GM12878 (cell line): ENCODE results near the gene C9orf40. TPM values are rescaled to one million over a fixed set of nuclear protein-coding genes. Genes with fewer than 3 reads are reported as not detected.

Experiments used
- ATAC-seq: fragments of 200-7000 bp; cut with Tn5 transposase; 3 replicates; pipeline ENCODE4 v1.9.1; 2020; ENCODE audit warnings: mild to moderate bottlenecking, moderate library complexity
- BruUV-seq: library from RNA; stranded (reverse); fragments of 400-500 nt; replicated peaks from 2 replicates; lab custom pipeline; 2021; lab: Mats Ljungman, UMichigan
- CTCF ChIA-PET: fragments of 300-600 bp; sonication (Branson Sonifier 250); formaldehyde crosslinking; extraction: SDS; loops from one replicate; lab custom pipeline; 2021; ENCODE audit warnings: inconsistent platforms; lab: Yijun Ruan, JAX
- POLR2A ChIA-PET: fragments of 350-600 bp; formaldehyde crosslinking; extraction: SDS; loops from one replicate; lab custom pipeline; 2021; ENCODE audit warnings: inconsistent platforms; lab: Charles Lee
- RAD21 ChIA-PET: fragments of 300-600 bp; sonication (Branson Sonifier 250); formaldehyde crosslinking; loops from one replicate; lab custom pipeline; 2023; ENCODE audit warnings: antibody characterized with exemption; ENCODE audit not compliant: unreplicated experiment; lab: Charles Lee
- SMC1A ChIA-PET: fragments of 300-600 bp; sonication (Branson Sonifier 250); formaldehyde crosslinking; loops from one replicate; lab custom pipeline; 2023; ENCODE audit not compliant: unreplicated experiment, uncharacterized antibody; lab: Charles Lee
- DNase-seq: peaks from one replicate; pipeline ENCODE4 v3.0.0-alpha.2; 2011; ENCODE audit warnings: low read depth, low spot score
- FAIRE-seq: peaks from 3 replicates; lab custom pipeline; 2011; peaks lifted over from hg19 to GRCh38; lab: Jason Lieb, UNC
- H2AFZ ChIP-seq: 2 replicates; pipeline ENCODE4 v1.6.0; 2011; ENCODE audit warnings: low read depth, low read length, control low read depth; ENCODE audit not compliant: control insufficient read depth
- H3K27ac ChIP-seq: 2 replicates; pipeline ENCODE4 v1.5.1; 2011; ENCODE audit warnings: control low read depth; ENCODE audit not compliant: control insufficient read depth, insufficient read depth
- H3K27me3 ChIP-seq, 2 experiments: replicated peaks in 1 of 2; 2 replicates each; pipeline versions ENCODE4 v1.6.0 to v1.6.1; 2011; ENCODE audit warnings: low read length in 1 of 2; ENCODE audit not compliant: control insufficient read depth in 2 of 2, insufficient read depth in 2 of 2
- H3K36me3 ChIP-seq, 2 experiments: 2 replicates each; pipeline ENCODE4 v1.5.1; 2011; ENCODE audit warnings: low read length in 1 of 2; ENCODE audit not compliant: control insufficient read depth in 2 of 2, insufficient read depth in 2 of 2
- H3K4me1 ChIP-seq: 2 replicates; pipeline ENCODE4 v1.6.1; 2011; ENCODE audit warnings: mild to moderate bottlenecking, low read length, moderate library complexity, mixed read lengths; ENCODE audit not compliant: control insufficient read depth, insufficient read depth
- H3K4me2 ChIP-seq: 2 replicates; pipeline ENCODE4 v1.6.0; 2011; ENCODE audit warnings: control low read depth; ENCODE audit not compliant: control insufficient read depth, insufficient read depth
- H3K4me3 ChIP-seq: fragments of 200-600 bp; sonication (generic); 2 replicates; pipeline ENCODE4 v1.5.1; 2016
- H3K79me2 ChIP-seq: 2 replicates; pipeline ENCODE4 v1.6.0; 2011; ENCODE audit warnings: low read length; ENCODE audit not compliant: control insufficient read depth, insufficient read depth
- H3K9ac ChIP-seq: 2 replicates; pipeline ENCODE4 v1.8.0; 2011; ENCODE audit warnings: low read length, control low read depth, mixed read lengths; ENCODE audit not compliant: control insufficient read depth, insufficient read depth
- H3K9me3 ChIP-seq: replicated peaks from 3 replicates; pipeline ENCODE4 v1.5.1; 2011; ENCODE audit warnings: mild to moderate bottlenecking, low read length; ENCODE audit not compliant: control insufficient read depth, insufficient read depth
- H4K20me1 ChIP-seq: 2 replicates; pipeline ENCODE4 v1.6.0; 2011; ENCODE audit not compliant: control insufficient read depth, insufficient read depth
- ATF7 ChIP-seq: fragments of 450-650 bp; IDR thresholded peaks from 2 replicates; pipeline ENCODE4 v1.6.1; 2016; ENCODE audit warnings: low read depth, mild to moderate bottlenecking
- BACH1 ChIP-seq: fragments of 450-650 bp; IDR thresholded peaks from 2 replicates; pipeline ENCODE4 v1.6.1; 2017; ENCODE audit warnings: mild to moderate bottlenecking, borderline replicate concordance
- BRCA1 ChIP-seq: IDR thresholded peaks from 2 replicates; pipeline ENCODE4 v1.6.1; 2011; ENCODE audit warnings: low read depth, low read length, improper control_type of control experiment
- CHD4 ChIP-seq: fragments of 200-600 bp; sonication (generic); IDR thresholded peaks from 2 replicates; pipeline ENCODE4 v1.6.1; 2016; ENCODE audit warnings: mild to moderate bottlenecking
- ELK1 ChIP-seq: IDR thresholded peaks from 2 replicates; pipeline ENCODE4 v1.6.1; 2012; ENCODE audit warnings: low read depth, low read length, improper control_type of control experiment
- HDAC2 ChIP-seq: fragments of 200-600 bp; sonication (generic); IDR thresholded peaks from 2 replicates; pipeline ENCODE4 v1.6.1; 2017
- KDM1A ChIP-seq: fragments of 200-600 bp; sonication (generic); IDR thresholded peaks from 2 replicates; pipeline ENCODE4 v1.6.1; 2016; ENCODE audit warnings: borderline replicate concordance
- MTA2 ChIP-seq: fragments of 450-650 bp; IDR thresholded peaks from 2 replicates; pipeline ENCODE4 v1.6.1; 2016; ENCODE audit warnings: low read depth, mild to moderate bottlenecking, moderate library complexity
- POLR2AphosphoS5 ChIP-seq: IDR thresholded peaks from 2 replicates; pipeline ENCODE4 v1.6.1; 2011; ENCODE audit warnings: mild to moderate bottlenecking, low read length, inconsistent platforms
- RB1 ChIP-seq: fragments of 450-650 bp; formaldehyde crosslinking; IDR thresholded peaks from 2 replicates; pipeline ENCODE4 v1.6.1; 2017; ENCODE audit warnings: mild to moderate bottlenecking, borderline replicate concordance
- SMAD1 ChIP-seq: fragments of 450-650 bp; IDR thresholded peaks from 2 replicates; pipeline ENCODE4 v1.6.1; 2018; ENCODE audit warnings: mild to moderate bottlenecking, low read depth; ENCODE audit not compliant: partially characterized antibody
- SP1 ChIP-seq: IDR thresholded peaks from one replicate; pipeline ENCODE4 v1.6.1; 2011; ENCODE audit warnings: low read depth, low read length
- SRF ChIP-seq, 2 experiments: IDR thresholded peaks; 2 replicates each; pipeline ENCODE4 v1.6.1; 2011; ENCODE audit warnings: low read depth in 2 of 2, low read length in 2 of 2, mild to moderate bottlenecking in 1 of 2, moderate library complexity in 1 of 2
- TAF1 ChIP-seq: IDR thresholded peaks from 2 replicates; pipeline ENCODE4 v1.6.1; 2011; ENCODE audit warnings: mild to moderate bottlenecking, low read depth, low read length, borderline replicate concordance
- ZBED1 ChIP-seq: IDR thresholded peaks from 2 replicates; pipeline ENCODE4 v1.6.1; 2016; ENCODE audit warnings: borderline replicate concordance
- WGBS: methylation state at CpG from one replicate; pipeline ENCODE4 v1.1.6; 2016; ENCODE audit warnings: low lambda C conversion rate; ENCODE audit not compliant: insufficient replicate concordance, insufficient coverage; ENCODE audit errors: missing lambda C conversion rate; 5-methylcytosine and 5-hydroxymethylcytosine counted together
- in situ Hi-C: fragments of 300-500 bp; cut with MboI; formaldehyde crosslinking; loops from 9 replicates; pipeline ENCODE4 v1.14.3; 2018; ENCODE audit warnings: mixed read lengths
- intact Hi-C: fragments of 100-400 bp; cut with micrococcal nuclease; formaldehyde crosslinking; loops from one replicate; pipeline ENCODE4 v1.14.2; 2022; ENCODE audit not compliant: unreplicated experiment
- polyA plus RNA-seq, 11 experiments: library from polyadenylated mRNA; depleted of rRNA in 4 of 11; unstranded in 6 of 11; stranded (reverse) in 5 of 11; fragments of >200 nt; fragmentation: Nextera tagmentation in 4 of 11; fragmentation: Illumina TruSeq in 1 of 11; extraction: Ambion mirVana in 4 of 11; extraction: Trizol in 1 of 11; gene quantifications; 1 replicate in 1 of 11; 2 replicates in 10 of 11; pipeline versions ENCODE4 v1.2.1 to v1.2.3, GENCODE V29; 2011 to 2016; ENCODE audit warnings: inconsistent platforms in 2 of 11, missing spikeins in 2 of 11, low read depth in 1 of 11
- total RNA-seq, 4 experiments: library from RNA; depleted of rRNA in 3 of 4; stranded (reverse); fragments of >200 nt in 3 of 4; fragmentation: Illumina TruSeq in 1 of 4; extraction: Trizol in 1 of 4; gene quantifications; 2 replicates each; pipeline versions ENCODE4 v1.2.1 to v1.2.3, GENCODE V29; 2013 to 2021
- TF ChIP-seq, protein P1 (sequence below): IDR thresholded peaks from 2 replicates; pipeline ENCODE4 v1.6.1; 2012; ENCODE audit warnings: improper control_type of control experiment, low read depth, low read length; ENCODE audit not compliant: insufficient replicate concordance
- TF ChIP-seq, protein P2 (sequence below): IDR thresholded peaks from 2 replicates; pipeline ENCODE4 v1.6.1; 2012; ENCODE audit warnings: mild to moderate bottlenecking, low read depth, low read length

The C9orf40 gene
- total and polyA plus RNA-seq, 10 of the 15 experiments (the other 5 are each of a cell fraction or from before 2014, with no cell fraction given) = 6.8 to 30.9 (median 11.5) TPM

GRCh38 chr9:74935008-74935407, 17.7 kb downstream of the C9orf40 start:
- Histone ChIP-seq H3K4me1 (no peaks in the 10 kb centered on the region), H3K9ac (no peak overlapping the region), H3K36me3 (no peaks in the 10 kb centered on the region), H3K9me3 (no peaks in the 10 kb centered on the region; the same call in 1 of the 3 replicates), H2AFZ (no peak overlapping the region), H3K4me3 (no peak overlapping the region), H3K79me2 (no peaks in the 10 kb centered on the region), H3K27me3 (no peaks in the 10 kb centered on the region), H4K20me1 (no peaks in the 10 kb centered on the region), H3K27ac (no peak overlapping the region), H3K4me2 (no peak overlapping the region)
- no peak for ATAC-seq
- POLR2A ChIA-PET = no interaction called here
- RAD21 ChIA-PET = interaction anchor here (0.6 kb wide), 1 partner anchor 14 kb away, joined by 4 read pairs; no protein-coding TSS in a partner anchor
- intact Hi-C loops = no loop called here
- no peak for DNase-seq
- no TSS peak for BruUV-seq
- SMC1A ChIA-PET = no interaction called here
- in situ Hi-C loops = no loop called here
- CTCF ChIA-PET = interaction anchor here (0.7 kb wide), 1 partner anchor 9 kb away, joined by 3 read pairs; no protein-coding TSS in a partner anchor
- WGBS = 73% methylated on average over 7 of the region's 8 CpGs
- FAIRE-seq = no peak
- no peak for TF ChIP-seq SP1
- TF ChIP-seq TAF1 = no peak
- no peak for TF ChIP-seq ATF7
- no peak for TF ChIP-seq SRF (IDR thresholded peaks at IDR 0.05; ENCODE audit: low read depth in 2 of 2, low read length in 2 of 2)
- TF ChIP-seq CHD4 = no peak
- TF ChIP-seq POLR2AphosphoS5 = no peak
- TF ChIP-seq, protein P1, sequence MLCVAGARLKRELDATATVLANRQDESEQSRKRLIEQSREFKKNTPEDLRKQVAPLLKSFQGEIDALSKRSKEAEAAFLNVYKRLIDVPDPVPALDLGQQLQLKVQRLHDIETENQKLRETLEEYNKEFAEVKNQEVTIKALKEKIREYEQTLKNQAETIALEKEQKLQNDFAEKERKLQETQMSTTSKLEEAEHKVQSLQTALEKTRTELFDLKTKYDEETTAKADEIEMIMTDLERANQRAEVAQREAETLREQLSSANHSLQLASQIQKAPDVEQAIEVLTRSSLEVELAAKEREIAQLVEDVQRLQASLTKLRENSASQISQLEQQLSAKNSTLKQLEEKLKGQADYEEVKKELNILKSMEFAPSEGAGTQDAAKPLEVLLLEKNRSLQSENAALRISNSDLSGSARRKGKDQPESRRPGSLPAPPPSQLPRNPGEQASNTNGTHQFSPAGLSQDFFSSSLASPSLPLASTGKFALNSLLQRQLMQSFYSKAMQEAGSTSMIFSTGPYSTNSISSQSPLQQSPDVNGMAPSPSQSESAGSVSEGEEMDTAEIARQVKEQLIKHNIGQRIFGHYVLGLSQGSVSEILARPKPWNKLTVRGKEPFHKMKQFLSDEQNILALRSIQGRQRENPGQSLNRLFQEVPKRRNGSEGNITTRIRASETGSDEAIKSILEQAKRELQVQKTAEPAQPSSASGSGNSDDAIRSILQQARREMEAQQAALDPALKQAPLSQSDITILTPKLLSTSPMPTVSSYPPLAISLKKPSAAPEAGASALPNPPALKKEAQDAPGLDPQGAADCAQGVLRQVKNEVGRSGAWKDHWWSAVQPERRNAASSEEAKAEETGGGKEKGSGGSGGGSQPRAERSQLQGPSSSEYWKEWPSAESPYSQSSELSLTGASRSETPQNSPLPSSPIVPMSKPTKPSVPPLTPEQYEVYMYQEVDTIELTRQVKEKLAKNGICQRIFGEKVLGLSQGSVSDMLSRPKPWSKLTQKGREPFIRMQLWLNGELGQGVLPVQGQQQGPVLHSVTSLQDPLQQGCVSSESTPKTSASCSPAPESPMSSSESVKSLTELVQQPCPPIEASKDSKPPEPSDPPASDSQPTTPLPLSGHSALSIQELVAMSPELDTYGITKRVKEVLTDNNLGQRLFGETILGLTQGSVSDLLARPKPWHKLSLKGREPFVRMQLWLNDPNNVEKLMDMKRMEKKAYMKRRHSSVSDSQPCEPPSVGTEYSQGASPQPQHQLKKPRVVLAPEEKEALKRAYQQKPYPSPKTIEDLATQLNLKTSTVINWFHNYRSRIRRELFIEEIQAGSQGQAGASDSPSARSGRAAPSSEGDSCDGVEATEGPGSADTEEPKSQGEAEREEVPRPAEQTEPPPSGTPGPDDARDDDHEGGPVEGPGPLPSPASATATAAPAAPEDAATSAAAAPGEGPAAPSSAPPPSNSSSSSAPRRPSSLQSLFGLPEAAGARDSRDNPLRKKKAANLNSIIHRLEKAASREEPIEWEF = no peak
- no peak for TF ChIP-seq RB1
- no peak for TF ChIP-seq SMAD1
- no peak for TF ChIP-seq BRCA1
- no peak for TF ChIP-seq ZBED1
- TF ChIP-seq ELK1 = no peak
- TF ChIP-seq KDM1A = no peak
- TF ChIP-seq BACH1 = no peak
- TF ChIP-seq HDAC2 = no peak
- TF ChIP-seq, protein P2, sequence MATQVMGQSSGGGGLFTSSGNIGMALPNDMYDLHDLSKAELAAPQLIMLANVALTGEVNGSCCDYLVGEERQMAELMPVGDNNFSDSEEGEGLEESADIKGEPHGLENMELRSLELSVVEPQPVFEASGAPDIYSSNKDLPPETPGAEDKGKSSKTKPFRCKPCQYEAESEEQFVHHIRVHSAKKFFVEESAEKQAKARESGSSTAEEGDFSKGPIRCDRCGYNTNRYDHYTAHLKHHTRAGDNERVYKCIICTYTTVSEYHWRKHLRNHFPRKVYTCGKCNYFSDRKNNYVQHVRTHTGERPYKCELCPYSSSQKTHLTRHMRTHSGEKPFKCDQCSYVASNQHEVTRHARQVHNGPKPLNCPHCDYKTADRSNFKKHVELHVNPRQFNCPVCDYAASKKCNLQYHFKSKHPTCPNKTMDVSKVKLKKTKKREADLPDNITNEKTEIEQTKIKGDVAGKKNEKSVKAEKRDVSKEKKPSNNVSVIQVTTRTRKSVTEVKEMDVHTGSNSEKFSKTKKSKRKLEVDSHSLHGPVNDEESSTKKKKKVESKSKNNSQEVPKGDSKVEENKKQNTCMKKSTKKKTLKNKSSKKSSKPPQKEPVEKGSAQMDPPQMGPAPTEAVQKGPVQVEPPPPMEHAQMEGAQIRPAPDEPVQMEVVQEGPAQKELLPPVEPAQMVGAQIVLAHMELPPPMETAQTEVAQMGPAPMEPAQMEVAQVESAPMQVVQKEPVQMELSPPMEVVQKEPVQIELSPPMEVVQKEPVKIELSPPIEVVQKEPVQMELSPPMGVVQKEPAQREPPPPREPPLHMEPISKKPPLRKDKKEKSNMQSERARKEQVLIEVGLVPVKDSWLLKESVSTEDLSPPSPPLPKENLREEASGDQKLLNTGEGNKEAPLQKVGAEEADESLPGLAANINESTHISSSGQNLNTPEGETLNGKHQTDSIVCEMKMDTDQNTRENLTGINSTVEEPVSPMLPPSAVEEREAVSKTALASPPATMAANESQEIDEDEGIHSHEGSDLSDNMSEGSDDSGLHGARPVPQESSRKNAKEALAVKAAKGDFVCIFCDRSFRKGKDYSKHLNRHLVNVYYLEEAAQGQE = no peak
- TF ChIP-seq MTA2 = no peak
